Testis (tissue), 5 donors: ENCODE data around the gene CD300LG. TPM values are rescaled to one million over a fixed set of nuclear protein-coding genes. Genes with fewer than 3 reads are reported as not detected.
A peak's percentile ranks its signal among the peaks of the same experiment; 100 is the strongest.
"Not testable (repeated sequence)": the region's sequence is repeated elsewhere in the genome, so short reads cannot be mapped to it uniquely, and the experiment has no call there.

ENCODE experiments used
- DNase-seq: peaks from one replicate; pipeline ENCODE4 v3.0.0-alpha.2; 2019
- H3K27ac ChIP-seq, 2 donors: fragments of 200-600 bp; sonication (generic); one replicate each; pipeline ENCODE4 v1.5.1; 2019
- H3K27me3 ChIP-seq: fragments of 200-600 bp; sonication (generic); one replicate; pipeline ENCODE4 v1.5.1; 2019
- H3K36me3 ChIP-seq: fragments of 200-600 bp; sonication (generic); one replicate; pipeline ENCODE4 v1.5.1; 2017; ENCODE audit warnings: low read depth; ENCODE audit errors: missing control alignments
- H3K4me1 ChIP-seq: fragments of 200-600 bp; sonication (generic); one replicate; pipeline ENCODE4 v1.5.1; 2019
- H3K4me3 ChIP-seq, 2 donors: fragments of 200-600 bp; sonication (generic); one replicate each; pipeline ENCODE4 v1.5.1; 2017 to 2019
- H3K9me3 ChIP-seq: fragments of 200-600 bp; sonication (generic); one replicate; pipeline ENCODE4 v1.5.1; 2017
- POLR2A ChIP-seq: fragments of 450-650 bp; IDR thresholded peaks from one replicate; pipeline ENCODE4 v1.6.1; 2017; ENCODE audit warnings: antibody characterized with exemption, mild to moderate bottlenecking, moderate library complexity
- WGBS, 2 donors: methylation state at CpG; one replicate each; pipeline ENCODE4 v1.1.5; 2018; 5-methylcytosine and 5-hydroxymethylcytosine counted together
- intact Hi-C: fragments of 100-400 bp; cut with DNase I; formaldehyde crosslinking; loops from one replicate; pipeline ENCODE4 v1.15.1; 2023; ENCODE audit warnings: low total_unique reads
- long read RNA-seq, 2 donors: transcript quantifications; one replicate each; lab custom pipeline, GENCODE V29; 2026
- polyA plus RNA-seq: library from polyadenylated mRNA; stranded (reverse); fragments of 350-450 nt; fragmentation: Illumina TruSeq; extraction: RNeasy Lipid Tissue Mini Kit (QIAGEN cat#74804); gene quantifications from one replicate; pipeline ENCODE4 v1.2.3, GENCODE V29; 2014; ENCODE audit warnings: low read depth, low replicate concordance; ENCODE audit not compliant: insufficient read depth
- total RNA-seq, 2 donors: library from RNA; depleted of rRNA; stranded (reverse); fragments of >200 nt; gene quantifications; one replicate each; pipeline ENCODE4 v1.2.3, GENCODE V29; 2016
- TF ChIP-seq, protein P1 (sequence below), 3 experiments: fragments of 450-650 bp in 2 of 3; fragments of 200-600 bp in 1 of 3; sonication (generic) in 1 of 3; IDR thresholded peaks; one replicate each; pipeline ENCODE4 v1.5.1; 2016 to 2019; ENCODE audit warnings: antibody characterized with exemption in 3 of 3, mild to moderate bottlenecking in 2 of 3, moderate library complexity in 1 of 3

Gene CD300LG, protein sequence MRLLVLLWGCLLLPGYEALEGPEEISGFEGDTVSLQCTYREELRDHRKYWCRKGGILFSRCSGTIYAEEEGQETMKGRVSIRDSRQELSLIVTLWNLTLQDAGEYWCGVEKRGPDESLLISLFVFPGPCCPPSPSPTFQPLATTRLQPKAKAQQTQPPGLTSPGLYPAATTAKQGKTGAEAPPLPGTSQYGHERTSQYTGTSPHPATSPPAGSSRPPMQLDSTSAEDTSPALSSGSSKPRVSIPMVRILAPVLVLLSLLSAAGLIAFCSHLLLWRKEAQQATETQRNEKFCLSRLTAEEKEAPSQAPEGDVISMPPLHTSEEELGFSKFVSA
- total RNA-seq, result 10 to 100 TPM; 48.4 to 53.9 TPM
- 49.2 TPM for polyA plus RNA-seq
- long read RNA-seq, donor 1, result 0 reads
- long read RNA-seq, donor 2, result 0 reads

DNA sequence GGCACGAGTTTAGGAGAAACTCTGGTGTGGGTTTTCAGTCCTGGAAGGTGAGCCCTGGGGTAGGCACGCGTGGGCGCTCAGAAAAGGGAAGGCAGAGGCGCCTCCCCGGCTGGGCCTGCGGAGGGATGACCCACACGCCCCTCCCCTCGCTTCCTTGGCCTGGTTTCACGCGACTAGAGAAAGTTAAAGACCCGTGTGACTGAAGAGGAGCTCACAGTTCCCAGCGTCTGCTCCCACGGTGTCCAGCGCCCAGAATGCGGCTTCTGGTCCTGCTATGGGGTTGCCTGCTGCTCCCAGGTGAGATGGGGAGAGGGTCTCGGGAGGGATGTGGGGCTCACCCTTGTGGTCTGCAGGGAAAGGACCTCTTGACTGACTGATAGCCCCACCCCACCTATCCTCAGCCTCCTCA is at the start of gene CD300LG:
TSS of gene CD300LG (plus strand) at position 214 of the 409 bp plus-strand sequence. CDS start at position 255, 41 bp downstream.
- no peaks in the 10 kb centered on the region for H3K36me3 ChIP-seq
- no peaks in the 10 kb centered on the region for H3K27me3 ChIP-seq
- no peaks in the 10 kb centered on the region for H3K9me3 ChIP-seq
- intact Hi-C loops, result no loop called here
- peaks cover 26% of the 10 kb centered on the region for H3K4me1 ChIP-seq
- peak within 1 kb of the TSS; percentile 38 to 56 for H3K4me3 ChIP-seq
- 7 to 13% methylated on average over 4 to 17 of the region's 17 CpGs for WGBS, 2 donors
- peak within 1 kb of the TSS; percentile 77 to 81 for H3K27ac ChIP-seq
- TF ChIP-seq, protein P1, sequence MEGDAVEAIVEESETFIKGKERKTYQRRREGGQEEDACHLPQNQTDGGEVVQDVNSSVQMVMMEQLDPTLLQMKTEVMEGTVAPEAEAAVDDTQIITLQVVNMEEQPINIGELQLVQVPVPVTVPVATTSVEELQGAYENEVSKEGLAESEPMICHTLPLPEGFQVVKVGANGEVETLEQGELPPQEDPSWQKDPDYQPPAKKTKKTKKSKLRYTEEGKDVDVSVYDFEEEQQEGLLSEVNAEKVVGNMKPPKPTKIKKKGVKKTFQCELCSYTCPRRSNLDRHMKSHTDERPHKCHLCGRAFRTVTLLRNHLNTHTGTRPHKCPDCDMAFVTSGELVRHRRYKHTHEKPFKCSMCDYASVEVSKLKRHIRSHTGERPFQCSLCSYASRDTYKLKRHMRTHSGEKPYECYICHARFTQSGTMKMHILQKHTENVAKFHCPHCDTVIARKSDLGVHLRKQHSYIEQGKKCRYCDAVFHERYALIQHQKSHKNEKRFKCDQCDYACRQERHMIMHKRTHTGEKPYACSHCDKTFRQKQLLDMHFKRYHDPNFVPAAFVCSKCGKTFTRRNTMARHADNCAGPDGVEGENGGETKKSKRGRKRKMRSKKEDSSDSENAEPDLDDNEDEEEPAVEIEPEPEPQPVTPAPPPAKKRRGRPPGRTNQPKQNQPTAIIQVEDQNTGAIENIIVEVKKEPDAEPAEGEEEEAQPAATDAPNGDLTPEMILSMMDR (IDR thresholded peaks at IDR 0.05), result no peak
- TF ChIP-seq POLR2A, result no peak
- DNase-seq, result peak; percentile 80

DNA sequence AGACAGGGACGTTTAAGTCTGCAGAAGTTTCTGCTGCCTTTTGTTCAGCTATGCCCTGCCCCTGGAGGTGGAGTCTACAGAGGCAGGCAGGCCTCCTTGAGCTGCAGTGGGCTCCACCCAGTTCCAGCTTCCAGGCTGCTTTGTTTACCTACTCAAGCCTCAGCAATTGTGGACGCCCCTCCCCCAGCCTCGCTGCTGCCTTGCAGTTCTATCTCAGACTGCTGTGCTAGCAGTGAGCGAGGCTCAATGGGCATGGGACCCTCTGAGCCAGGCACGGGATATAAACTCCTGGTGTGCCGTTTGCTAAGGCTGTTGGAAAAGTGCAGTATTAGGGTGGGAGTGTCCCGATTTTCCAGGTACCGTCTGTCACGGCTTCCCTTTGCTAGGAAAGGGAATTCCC is 49.0 kb upstream of the CD300LG start:
- H3K9me3 ChIP-seq, intact Hi-C loops, H3K36me3 ChIP-seq, H3K4me1 ChIP-seq, H3K27ac ChIP-seq, H3K4me3 ChIP-seq, DNase-seq, H3K27me3 ChIP-seq: not testable (repeated sequence)
- WGBS, 2 donors, result 86% methylated on average over 9 of the region's 9 CpGs

DNA sequence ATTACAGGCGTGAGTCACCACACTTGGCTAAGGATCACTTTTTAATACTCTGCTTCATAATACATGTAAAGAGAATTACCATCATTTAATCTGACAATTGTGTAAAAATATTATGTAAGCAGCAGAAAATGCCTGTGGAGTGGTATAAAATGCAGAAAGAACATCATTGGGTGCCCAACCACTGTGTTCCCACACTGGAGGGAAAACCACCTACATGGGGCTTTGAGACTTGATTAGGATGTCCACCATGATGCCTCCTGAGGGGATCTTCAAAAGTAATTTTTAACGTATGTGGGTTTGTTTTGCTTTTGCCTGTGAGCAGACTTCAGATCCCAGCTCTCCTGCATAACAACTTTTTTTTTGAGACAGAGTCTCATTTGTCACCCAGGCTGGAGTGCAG is 47.9 kb upstream of the CD300LG start:
- no peak for TF ChIP-seq POLR2A
- TF ChIP-seq, protein P1 (IDR thresholded peaks at IDR 0.05), result no peak
- no peaks in the 10 kb centered on the region for H3K4me1 ChIP-seq
- no peak overlapping the region for H3K27ac ChIP-seq
- no peak for DNase-seq
- 88 to 93% methylated on average over 2 of the region's 2 CpGs for WGBS, 2 donors
- no peaks in the 10 kb centered on the region for H3K9me3 ChIP-seq
- no peaks in the 10 kb centered on the region for H3K27me3 ChIP-seq
- no peak overlapping the region for H3K4me3 ChIP-seq
- no peaks in the 10 kb centered on the region for H3K36me3 ChIP-seq
- intact Hi-C loops, result no loop called here

DNA sequence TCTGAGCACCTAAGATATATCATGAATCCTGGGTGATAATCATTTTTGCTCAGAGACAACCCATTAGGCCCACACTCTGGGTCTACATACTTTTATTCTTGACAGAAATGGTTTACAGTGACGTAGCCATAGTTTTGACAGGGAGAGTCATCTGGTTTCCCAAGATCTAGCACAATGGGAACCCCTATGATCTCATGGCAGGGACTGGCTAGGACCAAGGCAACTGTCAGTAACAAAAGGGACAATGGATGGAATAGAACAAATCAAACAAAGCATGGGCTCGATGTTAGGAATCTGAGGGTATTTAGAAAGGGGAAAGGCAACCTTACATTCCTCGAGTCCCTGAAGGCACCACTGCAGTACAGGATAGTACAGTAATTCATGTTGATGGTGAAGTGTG is 46.2 kb upstream of the CD300LG start:
- H3K27ac ChIP-seq, result no peak overlapping the region
- TF ChIP-seq, protein P1 (IDR thresholded peaks at IDR 0.05), result no peak
- TF ChIP-seq POLR2A, result no peak
- no peaks in the 10 kb centered on the region for H3K4me1 ChIP-seq
- no peak for DNase-seq
- no peaks in the 10 kb centered on the region for H3K27me3 ChIP-seq
- no peaks in the 10 kb centered on the region for H3K36me3 ChIP-seq
- no peaks in the 10 kb centered on the region for H3K9me3 ChIP-seq
- intact Hi-C loops, result no loop called here
- H3K4me3 ChIP-seq, result no peak overlapping the region
- WGBS, 2 donors, result 90 to 95% methylated on average over 3 of the region's 3 CpGs

DNA sequence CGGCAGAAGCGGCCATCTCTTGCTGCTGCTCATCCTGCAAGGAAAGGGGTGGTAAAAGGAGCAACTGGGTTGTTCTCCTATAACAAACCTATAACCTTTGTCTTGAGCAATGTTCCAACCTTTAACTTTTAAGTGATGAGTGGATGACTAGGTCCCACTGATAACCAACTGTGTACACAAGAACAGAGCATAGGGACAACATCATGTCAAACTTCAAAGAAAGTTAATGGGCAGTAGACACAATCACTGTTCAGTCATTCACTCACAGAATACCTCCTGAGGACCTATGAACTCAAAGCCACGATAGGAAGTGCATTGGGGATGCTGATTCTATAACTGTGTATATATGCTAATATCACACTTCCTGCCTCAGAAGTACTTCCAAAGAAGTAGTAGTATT is 45.1 kb upstream of the CD300LG start:
- no peaks in the 10 kb centered on the region for H3K36me3 ChIP-seq
- no peak overlapping the region for H3K4me3 ChIP-seq
- TF ChIP-seq POLR2A, result no peak
- TF ChIP-seq, protein P1 (IDR thresholded peaks at IDR 0.05), result no peak
- 88% methylated on average over 3 of the region's 3 CpGs for WGBS, 2 donors
- H3K27me3 ChIP-seq, result no peaks in the 10 kb centered on the region
- no peaks in the 10 kb centered on the region for H3K9me3 ChIP-seq
- intact Hi-C loops, result no loop called here
- DNase-seq, result no peak
- H3K4me1 ChIP-seq, result no peaks in the 10 kb centered on the region
- H3K27ac ChIP-seq, result no peak overlapping the region
